GM18951 (cell line): ENCODE data around the gene LRRC59.

Experiments
- POLR2A ChIP-seq: IDR thresholded peaks from 4 replicates; pipeline ENCODE4 v1.6.1; 2011; ENCODE audit warnings: mild to moderate bottlenecking; ENCODE audit not compliant: insufficient read length, insufficient read depth; ENCODE audit errors: extremely low read depth
- in situ Hi-C: fragments of 300-500 bp; cut with MboI; formaldehyde crosslinking; loops from one replicate; pipeline ENCODE4 v1.12.0; 2022; ENCODE audit warnings: low sequenced_read_pairs, mixed read lengths, inconsistent platforms; ENCODE audit not compliant: unreplicated experiment

Gene LRRC59

GRCh38 chr17:50397111-50397918 is at the start of gene LRRC59:
Gene LRRC59, minus strand, starts transcription at chr17:50397523. Its CDS starts 206 bp downstream, at chr17:50397317.
- in situ Hi-C loops, result no loop called here
- TF ChIP-seq POLR2A, result peak; percentile 92

GRCh38 chr17:50445730-50446325 is 48.5 kb upstream of the LRRC59 start:
- in situ Hi-C loops, result no loop called here
- TF ChIP-seq POLR2A, result no peak

GRCh38 chr17:50444841-50445715 is 47.8 kb upstream of the LRRC59 start:
- no peak for TF ChIP-seq POLR2A
- in situ Hi-C loops, result no loop called here

GRCh38 chr17:50443505-50443974 is 46.2 kb upstream of the LRRC59 start:
- in situ Hi-C loops, result no loop called here

GRCh38 chr17:50440838-50441829 is 43.8 kb upstream of the LRRC59 start:
- TF ChIP-seq POLR2A, result no peak
- in situ Hi-C loops, result no loop called here

More at GRCh38 chr17:50443505-50443974, 46.2 kb upstream of the LRRC59 start:
- TF ChIP-seq POLR2A, result no peak

- TF ChIP-seq POLR2A, result no peak
- in situ Hi-C loops, result no loop called here
Measured at GRCh38 chr17:50440172-50440837, 43.0 kb upstream of the LRRC59 start.

GRCh38 chr17:50439008-50439407 is 41.7 kb upstream of the LRRC59 start:
- in situ Hi-C loops, result no loop called here
- no peak for TF ChIP-seq POLR2A

- TF ChIP-seq POLR2A, result no peak
- in situ Hi-C loops, result no loop called here
Measured at GRCh38 chr17:50437409-50437808, 40.1 kb upstream of the LRRC59 start.

GRCh38 chr17:50432125-50432762 is 34.9 kb upstream of the LRRC59 start:
- TF ChIP-seq POLR2A, result no peak
- in situ Hi-C loops, result no loop called here

GRCh38 chr17:50430821-50431618 is 33.7 kb upstream of the LRRC59 start:
- no peak for TF ChIP-seq POLR2A
- in situ Hi-C loops, result no loop called here
